ENCODE measurements around the gene NFIB. TPM values are rescaled to one million over a fixed set of nuclear protein-coding genes. Genes with fewer than 3 reads are reported as not detected.

NFIB gene
- total RNA-seq, 4 donors from 2014 or later, result 24.0 to 40.9 (median 30.6) TPM

DNA sequence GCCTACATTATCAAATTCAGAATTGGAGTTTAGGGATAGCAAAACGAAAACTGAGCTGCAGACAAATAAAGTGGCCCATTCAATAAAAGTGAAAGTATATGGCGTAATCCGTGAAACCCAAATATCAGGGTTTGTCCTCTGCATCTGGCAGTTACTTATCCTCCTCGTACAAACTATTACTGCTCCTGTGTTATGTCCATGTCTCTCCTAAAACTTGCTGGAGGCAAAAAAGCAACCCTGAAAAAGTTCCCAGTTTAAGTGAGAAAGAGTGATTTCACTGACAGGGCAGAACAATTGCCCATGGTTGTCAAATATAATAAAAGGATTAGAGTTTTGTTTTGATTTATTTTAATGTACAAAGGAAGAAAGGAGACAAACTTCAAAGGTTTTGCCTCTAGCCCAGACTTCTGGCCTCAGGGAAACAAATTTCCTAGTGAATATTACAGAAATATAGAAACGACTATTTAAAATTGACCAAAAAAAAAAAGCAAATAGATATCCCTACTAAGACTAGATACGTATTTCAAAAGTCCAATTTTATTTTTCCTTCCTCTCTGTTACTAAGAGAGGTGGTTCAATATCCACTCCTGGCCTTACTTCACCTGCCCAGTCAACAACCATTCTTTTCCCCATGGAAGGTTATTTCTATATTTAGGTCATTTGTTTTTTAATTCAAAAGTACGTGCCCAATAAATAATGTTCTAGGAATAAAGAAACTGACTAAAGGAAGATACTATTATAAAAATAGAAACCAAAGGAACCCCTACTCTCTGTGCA lies 50.0 kb downstream of the NFIB start:
- peaks cover 22 to 35% of the 10 kb centered on the region in 2 donors for H3K4me1 ChIP-seq
- DNase-seq, result no peak
- intact Hi-C loops (cut with DNase I; ENCODE audit: low total_unique reads), result no loop called here

DNA sequence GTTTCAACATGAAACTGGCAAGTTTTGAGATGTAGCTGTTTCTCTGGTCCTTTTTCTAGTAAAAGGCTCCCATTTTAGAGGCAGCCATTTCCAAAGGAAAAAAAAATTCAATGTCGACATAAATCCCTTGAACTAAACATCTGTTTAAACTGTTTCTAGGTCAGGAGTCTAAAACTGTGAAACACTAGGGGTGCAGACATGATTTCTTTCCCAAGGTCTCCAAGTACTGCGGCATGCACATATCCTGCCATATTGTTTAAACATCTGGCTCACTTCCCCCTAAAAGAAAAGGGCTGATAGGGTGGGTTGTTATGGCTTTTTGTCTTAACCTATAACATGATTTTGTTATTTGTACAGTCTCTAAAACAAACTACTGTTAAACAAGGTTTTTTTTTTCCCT lies 51.1 kb downstream of the NFIB start:
- no peak for ATAC-seq
- no peaks in the 10 kb centered on the region for H3K27me3 ChIP-seq
- H3K36me3 ChIP-seq, result no peaks in the 10 kb centered on the region
- DNase-seq, result no peak
- peaks cover 24 to 43% of the 10 kb centered on the region in 2 donors for H3K4me1 ChIP-seq
- intact Hi-C loops (cut with DNase I; ENCODE audit: low total_unique reads), result no loop called here
- in situ Hi-C loops (cut with MboI; ENCODE audit: low sequenced_read_pairs in 4 of 4), result no loop called here
- H3K9me3 ChIP-seq, result no peaks in the 10 kb centered on the region
- TF ChIP-seq, protein P1, sequence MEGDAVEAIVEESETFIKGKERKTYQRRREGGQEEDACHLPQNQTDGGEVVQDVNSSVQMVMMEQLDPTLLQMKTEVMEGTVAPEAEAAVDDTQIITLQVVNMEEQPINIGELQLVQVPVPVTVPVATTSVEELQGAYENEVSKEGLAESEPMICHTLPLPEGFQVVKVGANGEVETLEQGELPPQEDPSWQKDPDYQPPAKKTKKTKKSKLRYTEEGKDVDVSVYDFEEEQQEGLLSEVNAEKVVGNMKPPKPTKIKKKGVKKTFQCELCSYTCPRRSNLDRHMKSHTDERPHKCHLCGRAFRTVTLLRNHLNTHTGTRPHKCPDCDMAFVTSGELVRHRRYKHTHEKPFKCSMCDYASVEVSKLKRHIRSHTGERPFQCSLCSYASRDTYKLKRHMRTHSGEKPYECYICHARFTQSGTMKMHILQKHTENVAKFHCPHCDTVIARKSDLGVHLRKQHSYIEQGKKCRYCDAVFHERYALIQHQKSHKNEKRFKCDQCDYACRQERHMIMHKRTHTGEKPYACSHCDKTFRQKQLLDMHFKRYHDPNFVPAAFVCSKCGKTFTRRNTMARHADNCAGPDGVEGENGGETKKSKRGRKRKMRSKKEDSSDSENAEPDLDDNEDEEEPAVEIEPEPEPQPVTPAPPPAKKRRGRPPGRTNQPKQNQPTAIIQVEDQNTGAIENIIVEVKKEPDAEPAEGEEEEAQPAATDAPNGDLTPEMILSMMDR (IDR thresholded peaks at IDR 0.05 in 4 of 5, conservative IDR thresholded peaks at IDR 0.05 in 1 of 5), result no peak
- no peak for TF ChIP-seq POLR2A (IDR thresholded peaks at IDR 0.05)
- no peak overlapping the region for H3K4me3 ChIP-seq
- peak overlapping the region in 3 of 4 donors; percentile 33 to 45 (median 41) for H3K27ac ChIP-seq

More for the DNA sequence above, 50.0 kb downstream of the NFIB start:
- no peak for TF ChIP-seq POLR2A (IDR thresholded peaks at IDR 0.05)
- TF ChIP-seq, protein P1 (IDR thresholded peaks at IDR 0.05 in 4 of 5, conservative IDR thresholded peaks at IDR 0.05 in 1 of 5), result no peak
- in situ Hi-C loops (cut with MboI; ENCODE audit: low sequenced_read_pairs in 4 of 4), result no loop called here
- Histone ChIP-seq H3K9me3 (no peaks in the 10 kb centered on the region), H3K36me3 (no peaks in the 10 kb centered on the region), H3K4me3 (peak overlapping the region in 2 of 4 donors; percentile 5 to 15), H3K27me3 (no peaks in the 10 kb centered on the region), H3K27ac (peak overlapping the region in 3 of 4 donors; percentile 33 to 45 (median 41))
- ATAC-seq, result no peak

DNA sequence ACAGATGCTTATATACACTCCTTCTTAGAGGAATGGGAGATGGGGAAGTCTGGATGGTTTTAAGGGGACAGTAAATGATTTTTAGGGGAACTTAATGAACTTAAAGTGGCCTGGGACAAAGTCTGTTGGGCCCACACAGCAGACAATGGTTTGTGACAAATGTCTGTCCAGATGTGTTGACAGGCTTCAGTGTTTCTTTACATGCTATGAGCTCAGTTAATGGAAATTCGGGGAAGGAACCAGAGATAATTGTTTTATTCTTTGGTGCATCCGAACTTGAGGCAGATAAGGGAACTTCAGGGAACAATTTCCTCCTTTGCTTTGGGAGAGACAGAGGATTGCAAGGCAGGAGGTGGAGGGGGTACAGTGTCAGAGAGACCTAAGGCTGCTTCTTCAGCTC lies 52.3 kb downstream of the NFIB start:
- intact Hi-C loops (cut with DNase I; ENCODE audit: low total_unique reads) (no loop called here), in situ Hi-C loops (cut with MboI; ENCODE audit: low sequenced_read_pairs in 4 of 4) (no loop called here)
- no peaks in the 10 kb centered on the region for H3K27me3 ChIP-seq
- TF ChIP-seq POLR2A (IDR thresholded peaks at IDR 0.05), result no peak
- TF ChIP-seq, protein P1 (IDR thresholded peaks at IDR 0.05 in 4 of 5, conservative IDR thresholded peaks at IDR 0.05 in 1 of 5), result no peak
- H3K36me3 ChIP-seq, result no peaks in the 10 kb centered on the region
- DNase-seq, result no peak
- H3K4me1 ChIP-seq, result peaks cover 35 to 54% of the 10 kb centered on the region in 2 donors
- peak overlapping the region in 1 of 4 donors; percentile 1 for H3K27ac ChIP-seq
- no peaks in the 10 kb centered on the region for H3K9me3 ChIP-seq
- no peak overlapping the region for H3K4me3 ChIP-seq
- ATAC-seq, result no peak

DNA sequence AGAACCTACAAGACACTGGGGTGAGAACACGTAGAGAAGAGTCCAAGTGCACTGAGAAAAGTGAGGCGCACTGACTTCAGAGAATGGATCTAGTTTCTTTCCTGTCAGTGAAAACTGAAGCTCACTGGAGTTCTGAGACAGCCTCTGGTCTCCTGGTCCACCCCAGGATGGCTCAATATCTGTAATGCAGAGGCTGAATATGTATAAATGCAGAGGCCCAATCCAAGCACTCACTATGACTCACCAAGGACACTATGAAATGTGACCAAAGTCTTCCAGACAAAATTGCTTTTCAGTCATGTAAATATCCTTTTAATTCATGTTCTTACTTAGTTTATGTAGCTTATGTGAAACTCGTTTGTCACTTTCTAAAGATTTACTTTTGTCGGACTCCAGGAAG lies 53.8 kb downstream of the NFIB start:
- ATAC-seq, result no peak
- in situ Hi-C loops (cut with MboI; ENCODE audit: low sequenced_read_pairs in 4 of 4) (no loop called here), intact Hi-C loops (cut with DNase I; ENCODE audit: low total_unique reads) (no loop called here)
- no peaks in the 10 kb centered on the region for H3K9me3 ChIP-seq
- H3K4me1 ChIP-seq, result peaks cover 48 to 60% of the 10 kb centered on the region in 2 donors
- TF ChIP-seq, protein P1 (IDR thresholded peaks at IDR 0.05 in 4 of 5, conservative IDR thresholded peaks at IDR 0.05 in 1 of 5), result no peak
- TF ChIP-seq POLR2A (IDR thresholded peaks at IDR 0.05), result no peak
- no peaks in the 10 kb centered on the region for H3K27me3 ChIP-seq
- DNase-seq, result no peak
- H3K27ac ChIP-seq, result peak overlapping the region in 1 of 4 donors; percentile 1
- H3K4me3 ChIP-seq, result no peak overlapping the region
- H3K36me3 ChIP-seq, result no peaks in the 10 kb centered on the region
